NCI-H774 (cell line): Measurements from ENCODE around the gene DNMT3B.
A peak's percentile ranks its signal among the peaks of the same experiment; 100 is the strongest.
"Not testable (repeated sequence)": the region's sequence is repeated elsewhere in the genome, so short reads cannot be mapped to it uniquely, and the experiment has no call there.

Experiments used
- DNase-seq: peaks from one replicate; lab custom pipeline; 2025; lab: John Stamatoyannopoulos, UW

Gene DNMT3B

GRCh38 chr20:32763202-32764004 lies 1.2 kb downstream of the DNMT3B start:
- DNase-seq: peak; percentile 13

GRCh38 chr20:32764005-32764960 lies 2.1 kb downstream of the DNMT3B start:
- no peak for DNase-seq

GRCh38 chr20:32765230-32765875 lies 3.2 kb downstream of the DNMT3B start:
- not testable (repeated sequence) for DNase-seq

GRCh38 chr20:32767418-32768198 lies 5.4 kb downstream of the DNMT3B start:
- no peak for DNase-seq

- no peak for DNase-seq
Observed at GRCh38 chr20:32772046-32772445, 9.9 kb downstream of the DNMT3B start.

- DNase-seq: no peak
Observed at GRCh38 chr20:32773223-32773622, 11.0 kb downstream of the DNMT3B start.

GRCh38 chr20:32773855-32774254 lies 11.7 kb downstream of the DNMT3B start:
- DNase-seq: no peak

GRCh38 chr20:32775336-32775991 lies 13.3 kb downstream of the DNMT3B start:
- no peak for DNase-seq

GRCh38 chr20:32777177-32777956 lies 15.2 kb downstream of the DNMT3B start:
- no peak for DNase-seq

- DNase-seq: no peak
Observed at GRCh38 chr20:32779500-32780211, 17.5 kb downstream of the DNMT3B start.

GRCh38 chr20:32780278-32780677 lies 18.1 kb downstream of the DNMT3B start:
- DNase-seq: no peak

GRCh38 chr20:32780749-32781655 lies 18.8 kb downstream of the DNMT3B start:
- DNase-seq: no peak

- DNase-seq: no peak
Observed at GRCh38 chr20:32784369-32785080, 22.3 kb downstream of the DNMT3B start.

GRCh38 chr20:32786059-32786760 lies 24.0 kb downstream of the DNMT3B start:
- no peak for DNase-seq

- DNase-seq: no peak
Observed at GRCh38 chr20:32787168-32787567, 25.0 kb downstream of the DNMT3B start.

- peak; percentile 57 for DNase-seq
Observed at GRCh38 chr20:32789896-32790750, 27.9 kb downstream of the DNMT3B start.
